HG03354 (cell line): Measurements from ENCODE around the gene GMPR2.
"Not testable (repeated sequence)": the region's sequence is repeated elsewhere in the genome, so short reads cannot be mapped to it uniquely, and the experiment has no call there.

ENCODE experiments used
- ATAC-seq: cut with Tn5 transposase; IDR thresholded peaks from one replicate; pipeline ENCODE4 v1.9.1; 2021; ENCODE audit warnings: mild to moderate bottlenecking; ENCODE audit not compliant: unreplicated experiment, poor library complexity, severe bottlenecking

The GMPR2 gene

DNA sequence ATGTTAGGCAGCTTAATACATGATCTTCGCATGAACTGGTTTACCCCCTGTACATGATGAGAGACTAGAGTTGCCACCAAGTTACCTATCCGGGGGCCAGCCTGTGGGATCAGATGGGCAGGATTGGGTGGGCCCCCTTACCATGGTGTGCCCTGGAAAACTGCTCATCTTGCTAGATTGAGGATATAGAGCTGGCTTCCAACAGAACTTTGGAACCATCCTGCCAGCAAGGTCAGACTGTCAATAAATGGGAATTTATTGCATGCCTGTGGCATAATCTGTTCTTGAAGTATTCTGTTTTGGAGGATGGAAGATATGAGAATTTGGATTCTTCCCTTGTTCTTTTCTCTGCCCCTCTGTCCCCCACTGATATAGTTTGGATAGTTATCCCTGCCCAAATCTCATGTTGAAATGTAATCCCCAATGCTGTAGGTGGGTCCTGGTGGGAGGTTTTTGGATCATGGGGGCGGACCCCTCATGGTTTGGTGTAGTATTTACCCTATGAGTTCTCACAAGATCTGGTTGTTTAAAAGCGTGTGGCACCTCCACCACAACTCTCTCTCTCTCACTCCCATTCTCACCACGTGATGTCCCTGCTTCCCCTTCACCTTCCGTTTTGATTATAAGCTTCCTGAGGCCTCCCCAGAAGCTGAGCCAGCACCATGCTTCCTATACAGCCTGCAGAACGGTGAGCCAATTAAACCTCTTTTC, 33.8 kb upstream of the GMPR2 start:
- ATAC-seq: no peak

DNA sequence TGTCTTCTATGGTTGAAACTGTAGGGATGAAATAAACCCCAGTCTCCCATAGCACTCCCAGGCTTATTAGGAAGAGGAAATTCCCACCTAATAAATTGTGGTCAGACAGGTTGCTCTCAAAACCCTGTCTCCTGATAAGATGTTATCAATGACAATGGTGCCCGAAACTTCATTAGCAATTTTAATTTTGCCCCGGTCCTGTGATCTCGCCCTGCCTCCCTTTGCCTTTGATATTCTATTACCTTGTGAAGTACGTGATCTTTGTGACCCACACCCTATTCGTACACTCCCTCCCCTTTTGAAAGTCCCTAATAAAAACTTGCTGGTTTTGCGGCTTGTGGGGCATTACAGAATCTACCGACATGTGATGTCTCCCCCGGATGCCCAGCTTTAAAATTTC, 30.2 kb upstream of the GMPR2 start:
- ATAC-seq: not testable (repeated sequence)

DNA sequence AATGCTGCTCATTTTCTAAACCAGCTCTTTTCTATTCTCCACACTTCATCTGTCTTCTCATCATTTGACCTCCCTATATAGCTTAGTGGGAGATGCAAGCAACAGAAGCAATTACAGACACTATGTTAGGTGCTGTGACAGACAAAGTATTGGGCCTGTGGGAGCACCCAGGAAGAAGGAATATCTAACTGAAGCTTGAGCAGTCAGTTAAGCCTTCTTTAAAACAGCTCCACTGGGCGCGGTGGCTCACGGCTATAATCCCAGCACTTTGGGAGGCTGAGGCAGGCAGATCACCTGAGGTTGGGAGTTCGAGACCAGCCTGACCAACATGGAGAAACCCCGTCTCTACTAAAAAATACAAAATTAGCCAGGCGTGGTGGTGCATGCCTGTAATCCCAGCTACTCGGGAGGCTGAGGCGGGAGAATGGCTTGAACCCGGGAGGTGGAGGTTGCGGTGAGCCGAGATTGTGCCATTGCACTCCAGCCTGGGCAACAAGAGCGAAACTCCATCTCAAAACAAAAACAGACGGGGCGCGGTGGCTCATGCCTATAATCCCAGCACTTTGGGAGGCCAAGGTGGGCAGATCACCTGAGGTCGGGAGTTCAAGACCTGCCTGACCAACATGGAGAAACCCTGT, 29.4 kb upstream of the GMPR2 start:
- ATAC-seq: not testable (repeated sequence)

DNA sequence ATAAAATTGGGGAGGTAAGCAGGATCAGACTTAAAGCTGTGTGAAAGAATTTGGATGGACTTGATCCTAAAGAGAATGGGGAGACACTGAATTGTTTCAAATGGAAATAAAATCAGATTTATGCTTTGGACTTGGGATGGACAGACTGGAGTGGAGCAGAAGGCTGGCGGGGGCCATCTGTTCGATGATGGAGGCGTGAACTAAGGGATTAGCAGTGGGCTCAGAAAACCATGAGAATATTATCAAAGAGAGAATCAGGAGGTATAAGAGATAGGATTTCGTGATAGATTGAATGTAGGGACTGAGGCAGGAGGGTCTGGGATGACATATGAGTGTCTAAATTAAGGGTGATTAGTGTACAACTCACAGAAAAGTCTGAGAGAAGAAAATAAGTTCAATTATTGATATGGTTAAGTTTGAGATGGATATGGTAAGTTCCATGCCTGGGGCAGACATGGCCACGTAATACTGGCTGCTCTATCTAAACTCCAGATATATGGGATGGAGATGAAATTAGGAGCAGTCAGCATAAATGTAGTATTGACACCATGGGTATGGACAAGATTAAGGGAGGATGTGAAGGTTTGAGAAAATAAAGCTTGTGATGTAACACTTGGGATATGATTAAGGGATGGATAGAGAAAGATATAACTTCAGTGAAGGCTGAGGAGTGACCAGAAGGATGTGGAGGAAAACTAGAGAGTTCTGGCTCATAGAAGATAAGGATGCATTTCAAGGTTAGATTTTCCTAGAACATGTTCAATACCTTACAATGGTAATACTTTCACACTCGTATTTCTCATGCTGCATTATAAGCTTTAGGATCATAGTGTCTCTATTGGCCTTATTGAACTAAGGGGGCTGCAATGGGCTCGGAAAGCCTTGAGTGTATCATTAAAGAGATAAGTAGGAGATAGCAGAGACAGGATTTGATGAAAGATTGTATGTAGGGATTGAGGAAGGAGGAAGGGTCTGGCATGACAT, 28.3 kb upstream of the GMPR2 start:
- no peak for ATAC-seq

DNA sequence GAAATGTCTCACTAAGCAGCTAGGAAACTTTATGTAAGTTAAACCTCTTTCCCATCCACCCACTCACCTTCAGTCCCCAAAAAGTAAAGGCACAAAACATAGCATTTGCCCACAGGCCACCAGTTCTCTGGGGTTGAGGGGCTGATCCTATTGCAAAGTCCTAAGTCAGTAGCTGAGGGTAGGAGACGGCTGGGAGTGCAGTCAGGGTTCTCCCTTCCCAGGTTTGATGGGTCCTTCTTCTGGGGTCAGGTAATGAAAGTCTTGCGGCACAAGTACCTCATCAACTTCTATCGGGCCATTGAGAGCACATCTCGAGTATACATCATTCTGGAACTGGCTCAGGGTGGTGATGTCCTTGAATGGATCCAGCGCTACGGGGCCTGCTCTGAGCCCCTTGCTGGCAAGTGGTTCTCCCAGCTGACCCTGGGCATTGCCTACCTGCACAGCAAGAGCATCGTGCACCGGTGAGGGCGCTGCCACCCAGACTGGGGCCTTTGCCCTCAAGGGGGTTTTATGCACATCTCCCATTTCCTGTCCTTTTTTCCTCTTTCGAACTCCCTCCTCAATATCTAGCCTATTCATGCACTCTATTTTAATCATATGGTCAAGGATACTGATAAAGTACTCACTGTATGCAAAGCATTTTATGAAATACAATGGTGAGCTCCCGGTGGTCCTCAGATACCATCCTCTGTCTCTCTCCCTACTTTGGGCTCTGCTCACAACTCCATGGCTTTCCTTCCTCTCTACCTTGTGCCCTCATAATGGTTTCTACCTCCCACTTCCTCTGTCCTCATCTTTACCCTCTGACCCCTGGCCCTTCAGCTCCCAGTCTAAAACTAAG, 26.2 kb upstream of the GMPR2 start:
- no peak for ATAC-seq

DNA sequence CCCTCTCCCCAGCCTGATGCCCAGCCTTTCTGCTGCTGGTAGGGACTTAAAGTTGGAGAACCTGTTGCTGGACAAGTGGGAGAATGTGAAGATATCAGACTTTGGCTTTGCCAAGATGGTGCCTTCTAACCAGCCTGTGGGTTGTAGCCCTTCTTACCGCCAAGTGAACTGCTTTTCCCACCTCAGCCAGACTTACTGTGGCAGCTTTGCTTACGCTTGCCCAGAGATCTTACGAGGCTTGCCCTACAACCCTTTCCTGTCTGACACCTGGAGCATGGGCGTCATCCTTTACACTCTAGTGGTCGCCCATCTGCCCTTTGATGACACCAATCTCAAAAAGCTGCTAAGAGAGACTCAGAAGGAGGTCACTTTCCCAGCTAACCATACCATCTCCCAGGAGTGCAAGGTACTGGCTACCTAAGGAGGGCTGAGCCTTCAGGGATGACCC, 25.6 kb upstream of the GMPR2 start:
- ATAC-seq: no peak

DNA sequence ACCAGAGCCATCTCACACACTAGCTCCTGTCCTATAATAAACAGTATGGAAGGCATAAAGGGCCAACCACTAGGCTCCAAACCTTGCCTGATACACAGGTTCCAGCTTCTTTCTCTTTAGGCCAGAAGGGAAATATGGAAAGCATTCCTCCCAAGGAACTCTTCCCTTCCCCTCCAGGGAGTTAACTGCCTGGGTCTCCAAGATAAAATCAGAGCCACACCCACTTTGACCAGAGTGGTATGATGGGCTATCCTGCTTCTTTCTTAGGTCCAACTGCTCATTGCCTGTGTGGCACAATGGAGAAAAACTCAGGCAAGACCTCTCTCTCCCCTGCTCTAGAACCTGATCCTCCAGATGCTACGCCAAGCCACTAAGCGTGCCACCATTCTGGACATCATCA, 25.1 kb upstream of the GMPR2 start:
- ATAC-seq: no peak

DNA sequence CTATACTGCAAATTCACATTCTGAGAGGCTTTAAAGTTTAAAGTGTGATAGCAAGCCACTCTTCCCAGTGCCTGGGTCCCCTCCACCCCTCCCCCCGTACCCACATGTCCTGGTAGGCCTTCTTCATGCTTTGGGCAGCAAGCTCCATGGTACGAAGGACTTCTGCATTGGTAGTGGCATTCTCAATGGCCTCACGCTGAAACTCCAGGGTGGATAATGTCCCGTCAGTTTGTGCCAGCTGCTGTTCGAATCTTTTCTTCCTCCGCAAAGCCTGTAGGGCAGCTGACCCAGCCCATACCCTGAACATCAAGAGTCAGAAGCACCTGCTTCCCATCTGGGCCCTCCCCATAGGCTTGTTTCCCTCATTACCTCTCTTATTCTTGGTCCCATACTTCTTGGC, 21.4 kb upstream of the GMPR2 start:
- no peak for ATAC-seq

DNA sequence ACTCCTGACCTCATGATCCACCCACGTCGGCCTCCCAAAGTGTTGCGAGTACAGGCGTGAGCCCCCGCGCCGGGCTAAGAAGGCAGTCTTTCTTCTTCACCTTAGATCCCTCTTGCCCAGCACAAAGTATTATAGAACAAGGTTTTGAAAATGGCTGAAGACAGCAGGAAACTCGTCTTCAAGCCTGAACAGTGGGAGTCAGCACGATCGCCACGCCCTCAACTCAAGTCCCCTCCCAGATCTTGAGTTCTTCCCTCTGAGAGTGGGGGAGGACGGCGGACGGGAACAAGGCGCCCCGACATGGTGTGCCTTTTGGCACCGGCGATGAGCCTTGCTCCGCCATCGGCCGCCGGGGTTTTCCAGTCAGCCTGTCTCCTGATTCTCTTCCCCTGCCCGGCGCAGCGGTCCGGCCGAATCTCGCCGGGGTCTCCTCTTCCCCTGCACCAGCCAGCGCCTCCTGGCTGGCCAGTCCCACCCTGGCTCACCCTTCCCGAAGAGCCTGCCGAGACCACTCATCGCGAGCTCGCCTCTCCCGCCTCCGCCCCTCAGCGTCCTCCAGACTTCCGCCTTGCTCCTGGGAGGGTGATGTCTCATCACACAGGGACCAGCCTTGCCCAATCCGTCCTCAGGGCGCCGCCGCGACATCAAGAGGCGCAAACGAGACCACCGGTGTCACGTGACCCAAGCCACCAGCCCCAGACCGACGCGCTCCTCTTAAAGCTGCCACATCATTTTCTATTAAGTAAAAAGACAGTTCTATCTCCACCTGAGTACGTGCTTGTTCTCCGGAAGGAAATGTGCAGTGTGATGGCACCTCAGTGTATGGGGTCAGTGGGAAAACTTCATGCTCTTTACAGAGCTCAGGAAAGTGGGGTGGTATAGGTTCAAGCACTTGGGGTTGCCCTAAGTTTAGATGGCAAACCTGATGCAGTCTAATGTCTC, 19.5 kb upstream of the GMPR2 start, which contains the start of gene CHMP4A:
Gene CHMP4A, minus strand, starts transcription at position 565 of the 942 bp plus-strand sequence. Its CDS starts 49 bp downstream, at position 516.
- ATAC-seq: peak; percentile 84

DNA sequence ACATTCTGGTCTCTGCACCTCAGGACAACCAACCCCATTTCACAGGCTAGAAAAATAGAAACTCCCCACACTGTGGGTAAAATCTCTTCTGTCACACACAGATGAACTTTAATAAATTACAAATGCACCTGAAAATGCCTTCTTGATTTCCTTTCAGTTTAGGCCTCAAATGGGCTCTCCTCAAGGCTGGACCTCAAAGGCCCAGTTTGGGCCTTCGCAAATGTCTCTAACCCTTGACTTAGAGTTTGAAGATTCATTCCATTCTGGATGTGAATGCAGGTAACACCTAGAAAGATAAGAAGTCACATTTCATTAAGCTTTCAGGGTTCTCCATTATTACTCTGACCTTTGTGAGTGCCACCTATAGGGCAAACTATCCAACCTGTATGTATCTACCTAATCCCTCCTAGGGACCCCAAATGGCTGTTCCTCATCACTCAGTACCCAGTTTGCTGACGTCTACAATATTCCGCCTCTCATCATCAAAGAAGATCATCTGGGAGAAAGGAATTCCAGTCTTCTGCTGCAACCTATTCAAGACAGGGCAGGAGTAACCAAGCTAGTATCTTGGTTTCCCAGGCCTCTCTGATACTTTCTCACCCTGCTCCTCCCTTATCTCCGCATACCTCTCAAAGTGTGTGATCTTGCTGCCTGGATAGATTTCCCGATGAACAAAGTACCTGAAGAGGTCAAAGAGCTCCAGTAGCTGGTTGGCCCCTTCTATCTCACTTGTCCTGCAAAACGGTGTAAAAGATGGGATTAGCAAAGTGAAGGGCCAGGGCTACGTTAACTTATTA, 18.7 kb upstream of the GMPR2 start:
- ATAC-seq: no peak

DNA sequence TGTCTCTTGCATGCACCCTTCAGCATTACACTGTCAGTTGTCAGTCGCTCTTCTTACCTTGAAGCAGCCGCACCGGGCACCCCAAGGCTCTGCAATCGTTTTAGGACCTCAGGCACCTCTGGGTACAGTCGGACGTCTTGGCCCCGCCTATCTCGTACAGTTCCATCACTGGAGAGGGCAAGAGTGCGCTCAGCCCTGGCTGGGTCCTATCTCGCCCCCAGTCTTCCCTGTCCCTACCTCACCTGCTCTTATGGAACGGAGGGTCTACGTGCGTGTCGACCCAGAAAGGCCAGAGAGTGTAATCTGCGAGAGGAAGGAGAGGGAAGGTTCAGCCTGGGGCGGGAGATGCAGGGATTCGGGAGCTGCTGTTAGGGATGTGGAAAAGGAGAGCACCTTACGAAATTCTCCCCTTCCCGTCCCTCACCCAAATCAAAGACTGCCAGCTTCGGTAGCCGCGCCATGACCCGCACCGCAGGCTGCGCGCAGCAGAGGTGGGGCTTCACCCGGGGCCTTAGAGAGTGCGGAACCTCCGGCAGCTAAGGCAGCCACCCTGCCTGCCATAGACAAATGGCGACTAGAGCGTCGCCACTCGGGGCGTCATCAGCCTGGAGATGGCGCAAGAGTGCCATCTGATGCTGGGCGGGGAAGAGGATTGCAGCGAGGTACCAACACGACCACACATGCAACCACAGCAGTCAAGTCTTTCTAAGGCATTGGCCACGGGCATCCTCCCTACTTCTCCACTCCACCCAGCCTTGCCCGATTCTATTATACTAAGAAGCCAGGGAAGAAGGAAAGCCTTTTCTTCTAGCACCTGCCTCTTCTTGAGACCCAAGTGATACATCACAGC, 17.0 kb upstream of the GMPR2 start, which contains the start of gene MDP1:
Gene MDP1, minus strand, starts transcription at position 572 of the 850 bp plus-strand sequence. Its CDS starts 111 bp downstream, at position 461.
- peak; percentile 70 for ATAC-seq

DNA sequence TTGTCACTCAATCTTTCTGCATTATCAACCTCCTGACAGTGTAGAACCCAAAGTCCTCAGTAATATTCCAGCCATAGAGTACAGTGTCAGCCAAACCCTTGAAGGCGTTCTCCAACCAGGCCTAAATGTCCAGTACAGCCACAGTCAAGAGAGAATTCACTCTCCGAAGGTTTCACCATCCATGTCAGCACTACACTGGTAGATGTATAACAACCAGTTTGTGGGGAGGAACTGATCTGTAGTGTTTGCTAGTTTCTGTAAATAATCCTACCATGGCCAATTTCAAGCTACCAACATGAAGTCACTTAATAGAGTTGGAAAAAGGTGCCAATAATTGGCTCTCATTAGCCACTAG, 16.4 kb upstream of the GMPR2 start:
- ATAC-seq: no peak

DNA sequence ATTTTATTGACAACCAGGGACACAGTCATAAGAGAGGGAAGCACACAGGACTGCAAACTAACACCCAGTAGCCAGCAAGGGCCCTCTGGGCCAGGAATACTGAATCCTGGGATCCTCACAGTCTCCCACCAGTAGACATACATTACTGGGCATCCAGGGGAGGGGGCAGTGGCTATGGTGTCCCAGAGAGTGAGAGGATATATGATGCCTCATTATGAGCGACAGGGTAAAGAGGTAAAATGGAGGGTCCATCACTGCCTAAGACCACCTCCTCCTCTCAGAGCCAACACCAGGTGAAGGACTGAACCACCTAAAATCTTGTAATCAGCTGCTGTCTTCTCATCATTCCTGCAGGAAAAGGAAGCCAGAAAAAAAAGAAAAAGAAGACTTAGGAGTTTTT, 15.9 kb upstream of the GMPR2 start:
- not testable (repeated sequence) for ATAC-seq

DNA sequence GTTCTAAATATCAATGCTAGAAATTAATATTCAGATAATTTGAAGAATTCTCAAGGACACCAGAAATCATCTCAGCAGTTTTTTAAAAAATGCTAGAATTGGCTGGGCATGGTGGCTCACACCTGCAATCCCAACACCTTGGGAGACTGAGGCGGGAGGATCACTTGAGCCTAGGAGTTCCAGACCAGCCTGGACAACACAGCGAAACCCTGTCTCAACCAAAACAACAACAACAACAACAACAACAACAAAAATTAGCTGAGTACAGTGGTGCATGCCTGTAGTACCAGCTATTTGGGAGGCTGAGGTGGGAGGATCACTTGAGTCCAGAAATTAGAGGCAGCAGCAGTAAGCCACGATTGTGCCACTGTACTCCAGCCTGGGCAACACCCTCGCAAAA, 13.6 kb upstream of the GMPR2 start:
- no peak for ATAC-seq

DNA sequence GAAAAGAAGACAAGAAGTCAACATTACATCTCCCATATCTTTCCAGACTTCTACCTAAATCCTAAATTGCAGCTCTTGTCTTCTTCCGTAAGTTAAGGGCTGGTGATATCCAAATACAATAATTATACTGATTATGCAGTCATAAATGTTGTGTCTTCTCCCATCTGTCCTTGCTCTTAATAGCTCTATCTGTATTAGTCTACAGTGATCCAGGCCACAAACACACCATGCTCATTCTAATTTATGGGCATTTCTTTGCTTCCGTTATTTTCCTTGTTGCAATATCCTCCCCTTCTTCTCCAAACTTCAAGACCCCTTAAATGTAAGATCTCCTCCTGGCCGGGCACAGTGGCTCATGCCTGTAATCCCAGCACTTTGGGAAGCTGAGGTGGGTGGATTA, 13.2 kb upstream of the GMPR2 start:
- no peak for ATAC-seq

DNA sequence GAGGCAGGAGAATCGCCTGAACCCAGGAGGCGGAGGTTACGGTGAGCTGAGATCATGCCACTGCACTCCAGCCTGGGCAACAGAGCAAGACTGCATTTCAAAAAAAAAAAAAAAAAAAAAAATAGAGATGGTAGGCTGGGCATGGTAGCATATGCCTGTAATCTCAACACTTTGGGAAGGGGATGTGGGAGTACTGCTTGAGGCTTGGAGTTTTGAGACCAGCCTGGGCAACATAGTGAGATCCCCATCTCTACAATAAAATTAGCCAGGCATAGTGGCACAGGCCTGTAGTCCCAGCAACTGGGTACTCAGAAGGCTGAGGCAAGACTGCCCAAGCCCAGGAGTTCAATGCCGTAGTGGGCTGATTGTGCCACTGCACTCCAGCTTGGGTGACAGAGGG, 9.7 kb upstream of the GMPR2 start:
- not testable (repeated sequence) for ATAC-seq

DNA sequence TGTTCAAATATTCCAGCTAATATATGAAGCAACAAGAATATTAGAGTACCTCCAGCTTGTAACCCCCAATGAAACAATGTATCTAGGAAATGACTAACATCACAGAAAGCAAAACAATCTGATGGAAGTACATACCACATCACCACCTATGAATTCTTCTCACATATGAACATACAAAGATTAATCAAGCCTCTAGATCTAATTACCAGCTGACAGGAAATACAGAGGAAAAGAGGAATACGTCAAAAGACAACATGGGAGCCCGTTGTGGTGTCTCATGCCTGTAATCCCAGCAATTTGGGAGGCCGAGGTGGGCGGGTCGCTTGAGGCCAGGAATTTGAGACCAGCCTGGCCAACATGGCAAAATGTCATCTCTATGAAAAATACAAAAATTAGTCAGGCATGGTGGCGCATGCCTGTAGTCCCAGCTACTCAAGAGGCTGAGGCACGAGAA, 8.1 kb upstream of the GMPR2 start:
- ATAC-seq: no peak
